Left cardiac atrium (tissue), 4 donors: ENCODE results near the gene SPO11. TPM values are rescaled to one million over a fixed set of nuclear protein-coding genes. Genes with fewer than 3 reads are reported as not detected.

Experiments
- ATAC-seq, 2 donors: fragments of 200-7000 bp; cut with Tn5 transposase; one replicate each; pipeline ENCODE4 v1.9.1; 2020; ENCODE audit warnings: mild to moderate bottlenecking in 2 of 2, moderate library complexity in 2 of 2
- DNase-seq: peaks from one replicate; pipeline ENCODE4 v3.0.0-alpha.2; 2020
- intact Hi-C, 2 donors: fragments of 100-400 bp; cut with DNase I; formaldehyde crosslinking; loops; one replicate each; pipeline versions ENCODE4 v1.14.1 to v1.15.1; 2022 to 2023
- long read RNA-seq: library from polyadenylated mRNA; unstranded; transcript quantifications from one replicate; pipeline ENCODE4 v2.0.0, GENCODE V29; 2021
- total RNA-seq, 2 donors: library from RNA; stranded (reverse); fragmentation: NEBNext Ultra II Directional; extraction: Animal tissue kit (Norgen Biotek cat#: 25700); gene quantifications; one replicate each; pipeline ENCODE4 v1.2.1, GENCODE V29; 2021
- donor health status: DM: no; HTN: yes; CAD: no.
- donor health status: DM: no; HTN: yes; CAD: no; lungs with severe emphysema.
- donor health status: DM: yes; HTN: yes; CAD: no.
- donor health status: Dilated cardiomyopathy.

The SPO11 gene
- total RNA-seq = not detected
- long read RNA-seq = 0 reads

DNA sequence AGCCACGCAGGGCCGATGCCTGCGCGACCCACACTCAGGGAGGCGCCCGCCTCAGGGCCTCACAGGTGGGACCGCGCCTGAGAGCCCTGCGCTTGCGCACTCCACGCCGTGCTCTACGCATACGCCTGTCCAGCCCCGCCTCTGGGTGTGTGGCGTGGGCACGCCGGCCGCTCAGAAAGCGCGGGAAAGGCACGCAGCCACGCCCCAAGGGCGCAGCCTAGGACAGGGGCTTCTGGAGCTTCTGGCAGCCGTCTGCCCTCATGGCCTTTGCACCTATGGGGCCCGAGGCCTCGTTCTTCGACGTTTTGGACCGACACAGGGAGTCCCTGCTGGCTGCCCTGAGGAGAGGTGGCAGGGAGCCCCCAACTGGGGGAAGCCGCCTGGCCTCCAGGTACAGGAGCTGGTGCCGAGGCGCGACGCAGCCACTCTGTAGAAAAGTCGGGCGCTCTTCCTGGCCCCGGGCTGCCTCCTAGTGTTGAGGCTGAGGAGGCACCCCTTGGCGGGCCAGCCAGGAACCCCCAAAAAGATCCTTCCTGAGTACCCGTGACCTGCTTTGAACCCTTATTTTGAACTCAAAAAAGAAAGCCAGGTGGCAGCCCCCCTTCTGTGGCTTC lies at the start of gene SPO11:
Gene SPO11 (plus strand): TSS at position 196 of the 614 bp plus-strand sequence. CDS start 65 bp downstream, at position 261.
- intact Hi-C loops = loop anchor here (5.0 kb wide), 1 partner anchor 237 kb away; no protein-coding TSS in a partner anchor
- ATAC-seq = peak in 1 of 2 donors; percentile 44
- no peak for DNase-seq

GRCh38 chr20:57280221-57280620 lies 49.4 kb upstream of the SPO11 start:
- intact Hi-C loops = no loop called here
- ATAC-seq (no peak), DNase-seq (no peak)

DNA sequence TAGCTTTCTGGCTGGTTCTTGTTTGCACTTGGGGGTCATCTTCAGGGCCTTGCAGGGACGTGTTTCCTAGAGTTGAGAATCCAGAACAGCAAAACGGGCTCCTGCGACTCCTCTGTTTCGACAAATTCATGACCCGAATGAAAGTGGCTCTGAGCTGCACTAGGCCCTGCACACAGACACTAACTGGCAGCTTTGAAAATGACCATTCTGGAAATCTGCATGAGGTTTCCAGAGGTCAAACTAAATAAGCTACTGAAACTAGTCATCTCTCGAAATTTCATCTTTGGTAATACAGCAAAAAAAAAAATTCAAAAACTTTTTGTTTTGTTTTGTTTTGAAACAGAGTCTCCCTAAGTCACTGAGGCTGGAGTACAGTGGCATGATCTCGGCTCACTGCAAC lies 47.7 kb upstream of the SPO11 start:
- intact Hi-C loops = no loop called here
- ATAC-seq (no peak), DNase-seq (no peak)

DNA sequence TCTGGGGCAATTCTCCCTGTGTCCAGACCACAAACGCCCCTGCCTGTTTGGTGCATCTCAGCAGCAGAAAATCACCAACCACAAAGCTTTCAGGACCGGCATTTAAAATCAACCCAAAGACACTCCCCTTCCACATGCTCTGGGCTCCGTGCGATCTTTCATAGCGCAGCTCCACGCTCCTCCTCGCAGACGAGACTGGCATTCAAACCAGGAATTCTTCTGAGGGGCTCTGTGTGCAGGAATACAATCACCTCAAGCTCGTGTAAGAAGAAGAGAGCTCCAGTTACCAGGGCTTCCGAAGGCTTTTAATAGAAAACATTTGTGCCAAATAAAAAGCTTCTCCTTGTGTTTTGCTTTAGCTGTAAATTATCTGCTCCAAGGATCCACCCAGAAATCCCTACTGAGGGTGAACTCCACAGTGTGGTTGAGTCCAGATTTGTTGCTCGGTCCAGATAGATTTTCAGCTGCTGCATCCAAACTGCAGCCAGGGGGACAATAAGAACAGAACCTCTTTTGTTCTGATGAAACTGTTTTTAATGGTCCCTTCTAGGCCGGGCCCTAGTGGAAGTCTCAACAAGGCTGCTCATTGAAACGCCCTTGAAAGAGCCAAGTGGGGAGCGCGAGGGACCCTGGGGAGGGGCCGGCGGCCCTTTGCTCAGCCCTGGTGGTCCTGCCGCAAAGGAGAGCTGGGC lies 46.8 kb upstream of the SPO11 start:
- ATAC-seq (no peak), DNase-seq (no peak)
- intact Hi-C loops = no loop called here

DNA sequence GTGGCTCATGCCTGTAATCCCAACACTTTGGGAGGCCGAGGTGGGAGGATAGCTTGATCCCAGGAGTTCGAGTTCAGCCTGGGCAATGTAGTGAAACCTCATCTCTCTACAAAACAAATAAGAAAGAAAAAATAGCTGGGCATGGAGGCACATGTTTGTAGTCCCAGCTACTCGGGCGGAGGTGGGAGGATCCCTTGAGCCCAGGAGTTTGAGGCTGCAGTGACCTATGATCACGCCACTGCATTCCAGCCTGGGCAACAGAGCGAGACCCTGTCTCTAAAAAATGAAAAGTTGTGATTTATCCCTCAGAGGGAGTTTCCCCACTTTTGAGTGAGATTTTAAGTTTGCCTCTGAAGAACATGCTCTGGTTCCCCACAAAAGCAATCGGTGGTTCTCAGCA lies 45.7 kb upstream of the SPO11 start:
- intact Hi-C loops = no loop called here
- ATAC-seq (no peak), DNase-seq (no peak)

DNA sequence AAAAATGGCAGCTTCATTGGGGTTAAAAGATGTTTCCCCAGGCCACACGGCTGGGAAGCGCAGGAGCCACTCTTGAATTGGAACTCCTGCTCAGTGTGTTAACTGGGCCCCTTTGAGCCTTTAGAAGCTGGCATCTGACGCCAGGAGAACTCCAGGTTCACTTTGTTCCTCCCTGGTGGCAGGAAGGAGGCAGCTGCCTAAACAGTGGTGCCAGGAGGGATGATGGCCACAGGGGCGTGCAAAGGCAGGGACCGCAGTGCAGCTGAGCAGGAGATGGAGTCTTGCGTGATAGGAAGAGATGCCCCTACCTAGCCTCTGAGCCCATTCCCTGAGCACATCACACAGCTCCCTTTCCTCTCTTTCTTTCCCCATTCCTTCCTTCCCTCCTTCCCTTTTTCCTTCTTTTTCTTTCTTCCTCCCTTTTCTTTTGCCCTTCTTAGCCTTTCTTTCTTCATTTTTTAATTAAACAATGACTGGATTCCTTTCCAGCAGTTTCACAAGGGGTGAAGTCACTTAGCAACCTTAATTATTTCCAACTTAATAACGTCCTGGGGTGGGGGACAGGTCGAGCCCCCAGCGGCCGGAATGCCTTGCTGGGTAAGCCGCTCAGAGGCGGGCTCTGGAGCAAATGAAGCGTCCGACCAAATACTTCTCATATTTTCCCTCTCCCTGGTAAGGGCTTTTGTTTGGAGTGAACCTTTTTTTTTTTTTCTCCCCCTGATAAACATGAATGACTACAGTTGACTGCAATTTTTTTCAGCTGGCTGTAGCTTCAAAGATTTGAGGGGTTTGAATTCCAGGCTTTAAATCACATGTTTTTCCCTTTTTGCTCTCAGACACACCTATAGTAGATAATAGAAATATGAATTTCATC lies 42.4 kb upstream of the SPO11 start:
- intact Hi-C loops = no loop called here
- no peak for DNase-seq
- ATAC-seq = no peak

DNA sequence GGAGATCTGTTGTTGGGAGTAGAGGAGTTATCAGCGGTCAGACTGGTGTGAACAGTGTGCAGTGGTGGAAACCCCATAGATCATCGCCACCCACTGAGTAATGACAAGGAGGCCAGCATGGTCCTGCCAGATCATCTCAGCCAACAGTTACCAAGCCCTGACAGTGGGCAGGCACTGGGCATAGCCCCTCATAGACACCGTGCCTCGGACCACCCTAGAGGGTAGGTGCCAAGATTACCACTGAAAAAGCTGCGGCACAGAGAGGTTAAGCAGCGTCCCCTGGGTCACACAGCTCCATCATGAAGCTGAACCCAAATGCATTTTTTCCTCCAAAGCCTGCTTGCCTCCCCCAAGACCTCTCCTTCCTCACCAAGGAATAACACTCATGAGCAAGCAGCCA lies 41.7 kb upstream of the SPO11 start:
- DNase-seq (no peak), ATAC-seq (peak; percentile 64 to 66)
- intact Hi-C loops = no loop called here

GRCh38 chr20:57288651-57289277 lies 40.8 kb upstream of the SPO11 start:
- DNase-seq = no peak
- ATAC-seq = peak in 1 of 2 donors; percentile 47
- intact Hi-C loops = no loop called here

- DNase-seq = no peak
- ATAC-seq = no peak
- intact Hi-C loops = no loop called here
Measured at GRCh38 chr20:57289391-57290177, 40.0 kb upstream of the SPO11 start.

- intact Hi-C loops = no loop called here
- no peak for DNase-seq
- no peak for ATAC-seq
Measured at GRCh38 chr20:57290178-57290484, 39.5 kb upstream of the SPO11 start.

GRCh38 chr20:57291003-57291402 lies 38.6 kb upstream of the SPO11 start:
- ATAC-seq (no peak), DNase-seq (no peak)
- intact Hi-C loops = no loop called here

DNA sequence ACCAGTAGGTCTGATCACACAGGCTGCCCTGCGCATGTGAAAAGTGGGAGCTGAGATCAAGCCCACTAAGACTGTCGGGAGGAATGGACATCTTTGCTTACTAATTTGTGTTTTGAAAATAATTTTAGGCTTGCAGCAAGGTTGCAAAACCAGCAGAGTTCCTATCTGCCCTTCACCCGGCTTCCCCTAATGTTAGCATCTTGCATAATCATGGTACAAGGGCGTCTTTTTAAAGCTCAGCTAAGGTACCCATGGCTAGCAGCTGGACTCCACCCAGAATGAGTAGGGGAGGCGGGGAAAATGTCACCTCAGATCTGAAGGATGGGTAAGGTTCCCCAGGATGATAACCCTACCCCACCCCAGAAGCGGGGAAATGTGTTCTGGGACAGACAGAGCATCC lies 37.9 kb upstream of the SPO11 start:
- no peak for DNase-seq
- no peak for ATAC-seq
- intact Hi-C loops = no loop called here

DNA sequence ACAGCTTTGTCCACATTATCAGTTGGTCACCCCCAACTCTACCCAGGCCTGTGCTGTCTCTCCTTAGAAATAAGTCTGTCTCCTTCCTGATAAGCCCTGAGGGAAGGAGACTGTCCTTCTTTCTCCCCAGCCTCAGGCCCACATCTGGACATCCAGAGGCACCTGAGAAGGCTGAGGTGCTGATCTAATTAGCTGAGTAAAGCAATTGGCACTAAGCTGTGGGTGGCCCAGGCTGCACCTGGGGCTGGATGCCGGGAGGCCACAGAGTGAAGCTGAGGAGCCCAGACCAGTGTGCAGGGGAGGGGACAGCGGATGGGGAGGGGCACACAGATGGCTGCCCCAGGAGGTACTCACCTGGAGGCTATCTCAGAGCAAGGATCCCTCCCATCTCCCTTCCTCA lies 37.0 kb upstream of the SPO11 start:
- no peak for ATAC-seq
- DNase-seq = no peak
- intact Hi-C loops = no loop called here

DNA sequence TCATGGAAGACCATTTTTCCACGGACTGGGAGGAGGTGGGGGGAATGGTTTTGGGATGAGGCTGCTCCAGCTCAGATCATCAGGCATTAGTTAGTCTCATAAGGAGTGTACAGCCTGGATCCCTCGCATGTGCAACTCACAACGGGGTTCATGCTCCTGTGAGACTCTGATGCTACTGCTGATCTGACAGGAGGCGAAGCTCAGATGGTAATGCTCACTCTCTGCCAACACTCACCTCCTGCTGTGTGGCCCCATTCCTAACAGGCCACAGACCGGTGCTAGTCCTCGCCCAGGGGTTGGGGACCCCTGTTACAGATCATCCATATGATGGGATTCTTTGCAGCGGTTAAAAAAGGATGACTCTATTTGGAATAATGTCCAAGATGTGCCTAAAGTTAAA lies 35.6 kb upstream of the SPO11 start:
- intact Hi-C loops = no loop called here
- DNase-seq (no peak), ATAC-seq (no peak)

- DNase-seq (no peak), ATAC-seq (no peak)
Measured at GRCh38 chr20:57294550-57294949, 35.1 kb upstream of the SPO11 start.

GRCh38 chr20:57298457-57298856 lies 31.1 kb upstream of the SPO11 start:
- no peak for ATAC-seq
- no peak for DNase-seq
- intact Hi-C loops = no loop called here

More at GRCh38 chr20:57294550-57294949, 35.1 kb upstream of the SPO11 start:
- intact Hi-C loops = no loop called here

DNA sequence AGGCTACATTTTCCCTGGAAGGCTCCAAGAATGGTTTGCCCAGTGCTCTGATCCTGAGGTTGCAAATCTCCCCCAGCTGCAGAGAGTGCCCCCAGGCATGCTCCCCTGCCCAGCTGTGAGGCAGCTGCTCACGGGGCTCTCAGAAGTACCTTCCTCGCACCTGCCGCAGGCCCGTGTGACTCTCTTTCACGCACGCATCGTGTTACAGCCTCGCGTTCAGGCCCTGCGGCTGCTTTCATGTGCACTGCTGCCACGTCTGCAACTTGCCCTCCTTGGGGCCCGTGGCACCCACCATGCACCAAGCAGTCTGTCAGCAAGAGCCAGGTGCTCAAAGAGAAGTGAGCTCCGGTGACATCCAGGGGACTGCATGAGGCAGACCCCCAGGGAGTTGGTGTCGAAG lies 28.6 kb upstream of the SPO11 start:
- DNase-seq (no peak), ATAC-seq (no peak)
- intact Hi-C loops = no loop called here

GRCh38 chr20:57306747-57307146 lies 22.9 kb upstream of the SPO11 start:
- ATAC-seq = no peak
- intact Hi-C loops = no loop called here

More at GRCh38 chr20:57306747-57307146, 22.9 kb upstream of the SPO11 start:
- DNase-seq = no peak
